Measurements from ENCODE around the gene COPS8. TPM values are rescaled to one million over a fixed set of nuclear protein-coding genes. Genes with fewer than 3 reads are reported as not detected.

COPS8 gene
- total RNA-seq, 6 donors from 2014 or later, result 24.1 to 48.3 (median 38.1) TPM

DNA sequence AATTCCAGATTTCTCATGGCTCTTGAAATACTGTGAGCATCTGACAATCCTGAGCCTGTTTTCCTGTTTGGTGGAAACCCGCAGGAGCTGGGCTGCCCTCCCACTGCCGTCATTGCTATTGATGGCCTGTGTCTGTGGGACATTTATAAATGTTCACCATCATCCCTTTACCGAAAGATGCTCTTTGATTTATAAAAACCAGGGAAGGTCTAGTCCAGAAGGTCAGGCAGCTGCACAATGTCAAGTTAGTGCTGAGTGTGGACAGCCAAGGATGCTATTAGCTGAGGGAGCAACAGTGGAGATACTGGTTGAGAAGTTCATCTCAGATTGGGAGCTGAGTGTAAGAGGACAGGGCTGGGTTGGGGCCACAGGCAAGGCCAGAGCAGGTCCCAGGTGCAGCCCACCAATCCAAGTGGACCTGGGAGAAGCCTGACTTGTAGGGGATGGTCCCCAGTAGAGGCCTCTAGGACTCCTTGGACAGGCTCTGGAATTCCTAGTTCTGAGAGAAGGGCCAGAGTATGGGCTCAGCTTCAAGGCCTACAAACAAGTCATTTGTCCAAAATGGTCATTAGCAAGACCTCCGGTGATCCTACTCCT, 55.1 kb downstream of the COPS8 start:
- no peaks in the 10 kb centered on the region for H3K36me3 ChIP-seq
- no peaks in the 10 kb centered on the region for H3K27me3 ChIP-seq
- H3K4me1 ChIP-seq, result no peaks in the 10 kb centered on the region
- ATAC-seq (ENCODE audit: low FRiP score in 2 of 2) (no peak), DNase-seq (no peak)
- no peak overlapping the region for H3K27ac ChIP-seq
- no peak overlapping the region for H3K4me3 ChIP-seq
- no peaks in the 10 kb centered on the region for H3K9me3 ChIP-seq
- TF ChIP-seq POLR2AphosphoS5 (IDR thresholded peaks at IDR 0.05) (no peak), POLR2A (IDR thresholded peaks at IDR 0.05) (no peak), EP300 (IDR thresholded peaks at IDR 0.05) (no peak)
- TF ChIP-seq, protein P1, sequence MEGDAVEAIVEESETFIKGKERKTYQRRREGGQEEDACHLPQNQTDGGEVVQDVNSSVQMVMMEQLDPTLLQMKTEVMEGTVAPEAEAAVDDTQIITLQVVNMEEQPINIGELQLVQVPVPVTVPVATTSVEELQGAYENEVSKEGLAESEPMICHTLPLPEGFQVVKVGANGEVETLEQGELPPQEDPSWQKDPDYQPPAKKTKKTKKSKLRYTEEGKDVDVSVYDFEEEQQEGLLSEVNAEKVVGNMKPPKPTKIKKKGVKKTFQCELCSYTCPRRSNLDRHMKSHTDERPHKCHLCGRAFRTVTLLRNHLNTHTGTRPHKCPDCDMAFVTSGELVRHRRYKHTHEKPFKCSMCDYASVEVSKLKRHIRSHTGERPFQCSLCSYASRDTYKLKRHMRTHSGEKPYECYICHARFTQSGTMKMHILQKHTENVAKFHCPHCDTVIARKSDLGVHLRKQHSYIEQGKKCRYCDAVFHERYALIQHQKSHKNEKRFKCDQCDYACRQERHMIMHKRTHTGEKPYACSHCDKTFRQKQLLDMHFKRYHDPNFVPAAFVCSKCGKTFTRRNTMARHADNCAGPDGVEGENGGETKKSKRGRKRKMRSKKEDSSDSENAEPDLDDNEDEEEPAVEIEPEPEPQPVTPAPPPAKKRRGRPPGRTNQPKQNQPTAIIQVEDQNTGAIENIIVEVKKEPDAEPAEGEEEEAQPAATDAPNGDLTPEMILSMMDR (IDR thresholded peaks at IDR 0.05), result no peak
- WGBS, 2 donors, result 91 to 95% methylated on average over 3 to 4 of the region's 4 CpGs

DNA sequence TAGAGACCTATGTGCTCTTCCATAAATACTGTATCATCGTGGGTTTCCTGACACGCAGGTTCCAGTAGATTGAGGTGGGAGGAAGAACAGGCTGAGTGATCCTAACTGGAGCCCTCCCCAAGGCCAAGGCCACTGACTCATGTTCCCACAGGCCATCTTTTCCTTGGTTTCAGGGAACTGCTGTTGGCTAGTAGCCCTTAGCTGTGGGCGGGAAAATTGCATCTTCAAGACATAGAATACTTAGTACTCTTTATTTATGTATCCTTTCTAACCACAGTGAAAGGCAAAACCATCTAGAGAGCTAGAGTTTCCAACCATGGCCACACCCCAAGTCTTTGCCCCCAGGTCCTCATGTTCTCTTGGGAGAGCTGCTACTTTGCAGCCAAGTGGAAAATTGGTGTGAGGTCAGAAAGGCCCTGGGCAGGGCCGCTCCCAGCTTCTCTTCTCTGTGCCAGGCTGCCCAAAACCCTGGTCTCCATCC, 55.9 kb downstream of the COPS8 start:
- peaks cover 2 to 7% (median 5%) of the 10 kb centered on the region in 4 donors for H3K9me3 ChIP-seq
- H3K27ac ChIP-seq, result no peak overlapping the region
- H3K4me3 ChIP-seq, result no peak overlapping the region
- no peak for TF ChIP-seq EP300 (IDR thresholded peaks at IDR 0.05)
- no peak for TF ChIP-seq POLR2A (IDR thresholded peaks at IDR 0.05)
- TF ChIP-seq POLR2AphosphoS5 (IDR thresholded peaks at IDR 0.05), result no peak
- TF ChIP-seq, protein P1 (IDR thresholded peaks at IDR 0.05), result no peak
- no peaks in the 10 kb centered on the region for H3K36me3 ChIP-seq
- no peaks in the 10 kb centered on the region for H3K4me1 ChIP-seq
- ATAC-seq (ENCODE audit: low FRiP score in 2 of 2), result peak in 1 of 2 donors; percentile 50
- WGBS, 2 donors, result 96 to 97% methylated on average over 4 of the region's 4 CpGs
- no peak for DNase-seq
- no peaks in the 10 kb centered on the region for H3K27me3 ChIP-seq

DNA sequence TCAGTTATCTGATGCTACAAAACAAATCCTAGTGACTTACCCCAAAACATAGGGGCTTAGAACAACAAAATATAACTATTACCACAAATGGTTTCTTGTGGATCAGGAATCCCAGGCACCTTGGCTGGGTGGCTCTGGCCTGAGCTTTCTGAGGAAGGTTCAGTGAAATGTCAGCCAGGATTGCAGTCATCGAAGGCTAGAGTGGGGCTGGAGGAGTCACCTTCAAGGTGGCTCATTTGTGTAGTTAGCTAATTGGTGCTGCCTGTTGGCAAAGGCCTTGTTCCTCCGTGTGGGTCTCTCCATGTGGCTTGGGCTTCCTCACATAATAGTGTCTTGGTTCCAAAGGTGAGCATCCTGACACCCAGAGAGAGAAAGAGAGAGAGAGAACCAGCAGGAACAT, 57.4 kb downstream of the COPS8 start:
- Histone ChIP-seq H3K4me1 (no peaks in the 10 kb centered on the region), H3K4me3 (no peak overlapping the region), H3K36me3 (no peaks in the 10 kb centered on the region), H3K27ac (no peak overlapping the region), H3K9me3 (peaks cover 13 to 22% (median 17%) of the 10 kb centered on the region in 4 donors), H3K27me3 (no peaks in the 10 kb centered on the region)
- DNase-seq (no peak), ATAC-seq (ENCODE audit: low FRiP score in 2 of 2) (no peak)
- TF ChIP-seq POLR2AphosphoS5 (IDR thresholded peaks at IDR 0.05) (no peak), POLR2A (IDR thresholded peaks at IDR 0.05) (no peak), EP300 (IDR thresholded peaks at IDR 0.05) (no peak)
- TF ChIP-seq, protein P1 (IDR thresholded peaks at IDR 0.05), result no peak
- 77 to 83% methylated on average over 2 of the region's 2 CpGs for WGBS, 2 donors

DNA sequence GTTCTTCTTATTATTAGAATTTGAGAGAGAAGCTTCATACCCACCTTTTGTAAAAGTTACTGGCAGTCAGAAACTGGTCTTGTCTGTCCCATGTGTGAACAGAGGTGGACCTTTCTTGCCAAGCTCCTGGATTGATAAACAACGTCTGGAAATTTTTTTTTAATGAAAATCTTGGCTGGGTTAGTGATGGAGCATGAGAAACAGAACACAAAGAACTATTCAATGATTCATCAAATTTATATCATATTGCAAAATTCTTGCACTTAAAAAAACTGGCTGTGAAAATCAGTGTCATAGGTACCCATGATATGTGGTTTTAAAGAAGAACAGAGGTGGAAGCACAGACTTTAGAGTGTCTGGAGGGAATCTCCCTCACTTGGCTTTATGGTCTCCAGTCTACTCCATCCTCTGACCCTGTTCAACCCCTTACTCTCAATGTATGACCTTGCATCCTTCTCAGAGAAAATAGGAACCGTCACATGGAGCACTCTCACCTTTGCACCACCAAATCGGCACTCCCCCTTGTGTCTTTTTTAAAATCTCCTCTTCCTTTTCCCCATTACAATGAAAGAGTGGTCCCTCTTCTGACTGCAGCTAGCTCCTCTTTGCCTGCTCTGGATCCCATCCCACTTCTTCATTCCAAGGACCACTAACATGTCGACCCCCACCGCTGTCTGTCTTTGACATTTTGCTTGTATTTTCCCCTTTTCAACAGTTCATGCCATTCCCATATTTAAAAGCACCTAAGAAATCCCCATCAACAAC, 58.2 kb downstream of the COPS8 start:
- Histone ChIP-seq H3K4me3 (no peak overlapping the region), H3K27ac (no peak overlapping the region), H3K9me3 (peaks cover 13 to 22% (median 18%) of the 10 kb centered on the region in 4 donors), H3K27me3 (no peaks in the 10 kb centered on the region), H3K4me1 (peaks cover 0 to 3% (median 0%) of the 10 kb centered on the region in 4 donors), H3K36me3 (no peaks in the 10 kb centered on the region)
- no peak for TF ChIP-seq POLR2A (IDR thresholded peaks at IDR 0.05)
- TF ChIP-seq, protein P1 (IDR thresholded peaks at IDR 0.05), result no peak
- TF ChIP-seq EP300 (IDR thresholded peaks at IDR 0.05), result no peak
- TF ChIP-seq POLR2AphosphoS5 (IDR thresholded peaks at IDR 0.05), result no peak
- DNase-seq (no peak), ATAC-seq (ENCODE audit: low FRiP score in 2 of 2) (peak in 1 of 2 donors; percentile 72)
- WGBS, 2 donors, result 74 to 77% methylated on average over 5 of the region's 5 CpGs

Data from upper lobe of left lung (tissue), 6 donors.